GM18499 (cell line): ENCODE data around the gene DAB1.

ENCODE experiments used
- ATAC-seq: cut with Tn5 transposase; IDR thresholded peaks from one replicate; pipeline ENCODE4 v1.9.1; 2021; ENCODE audit warnings: moderate number of reproducible peaks; ENCODE audit not compliant: insufficient read depth, unreplicated experiment

The DAB1 gene

GRCh38 chr1:57285992-57286391, 137.9 kb downstream of the DAB1 start:
- ATAC-seq = no peak

- no peak for ATAC-seq
Observed at GRCh38 chr1:57282411-57282810, 141.4 kb downstream of the DAB1 start.

GRCh38 chr1:57281324-57281723, 142.5 kb downstream of the DAB1 start:
- no peak for ATAC-seq

GRCh38 chr1:57279909-57280666, 143.8 kb downstream of the DAB1 start:
- ATAC-seq = no peak

GRCh38 chr1:57278558-57278957, 145.3 kb downstream of the DAB1 start:
- no peak for ATAC-seq

GRCh38 chr1:57277681-57278080, 146.2 kb downstream of the DAB1 start:
- no peak for ATAC-seq

- no peak for ATAC-seq
Observed at GRCh38 chr1:57276918-57277317, 146.9 kb downstream of the DAB1 start.

- no peak for ATAC-seq
Observed at GRCh38 chr1:57272601-57273000, 151.3 kb downstream of the DAB1 start.

GRCh38 chr1:57272150-57272549, 151.7 kb downstream of the DAB1 start:
- ATAC-seq = no peak

- ATAC-seq = no peak
Observed at GRCh38 chr1:57270927-57271698, 152.7 kb downstream of the DAB1 start.

- ATAC-seq = no peak
Observed at GRCh38 chr1:57269630-57270225, 154.1 kb downstream of the DAB1 start.

- no peak for ATAC-seq
Observed at GRCh38 chr1:57265104-57265503, 158.8 kb downstream of the DAB1 start.

GRCh38 chr1:57262472-57262871, 161.4 kb downstream of the DAB1 start:
- ATAC-seq = no peak

GRCh38 chr1:57258557-57259325, 165.1 kb downstream of the DAB1 start:
- ATAC-seq = no peak

GRCh38 chr1:57255945-57256344, 167.9 kb downstream of the DAB1 start:
- ATAC-seq = no peak

GRCh38 chr1:57254022-57254421, 169.8 kb downstream of the DAB1 start:
- ATAC-seq = no peak

GRCh38 chr1:57252597-57253294, 171.1 kb downstream of the DAB1 start:
- ATAC-seq = no peak

GRCh38 chr1:57250021-57250420, 173.8 kb downstream of the DAB1 start:
- ATAC-seq = no peak

GRCh38 chr1:57249511-57249910, 174.3 kb downstream of the DAB1 start:
- no peak for ATAC-seq

- no peak for ATAC-seq
Observed at GRCh38 chr1:57248830-57249229, 175.0 kb downstream of the DAB1 start.
